ENCODE measurements around the gene PRICKLE1. TPM values are rescaled to one million over a fixed set of nuclear protein-coding genes. Genes with fewer than 3 reads are reported as not detected.

Gene PRICKLE1
- total RNA-seq, 4 donors from 2014 or later, result 0.19 to 8.0 (median 2.7) TPM

DNA sequence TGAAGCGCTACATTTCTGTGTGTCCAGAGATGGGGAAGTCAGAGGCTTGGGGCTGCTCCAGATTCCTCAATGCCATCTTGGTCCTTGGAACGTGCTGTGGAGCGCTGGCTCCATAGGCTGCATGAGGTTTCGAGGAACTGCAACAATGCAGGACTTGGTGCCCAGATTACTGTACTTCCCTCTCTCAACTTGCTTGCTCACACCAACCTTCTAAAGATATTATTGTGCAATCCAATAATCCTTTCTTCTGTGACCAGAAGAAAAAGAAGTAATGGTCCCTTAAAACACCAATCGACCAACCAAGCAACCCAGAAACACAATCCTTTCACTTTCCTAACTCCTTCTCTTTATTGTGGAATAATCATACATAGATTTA, 3.7 kb downstream of the PRICKLE1 start:
- no peak overlapping the region for H3K27ac ChIP-seq
- no peak overlapping the region for H3K4me3 ChIP-seq
- TF ChIP-seq, protein P1, sequence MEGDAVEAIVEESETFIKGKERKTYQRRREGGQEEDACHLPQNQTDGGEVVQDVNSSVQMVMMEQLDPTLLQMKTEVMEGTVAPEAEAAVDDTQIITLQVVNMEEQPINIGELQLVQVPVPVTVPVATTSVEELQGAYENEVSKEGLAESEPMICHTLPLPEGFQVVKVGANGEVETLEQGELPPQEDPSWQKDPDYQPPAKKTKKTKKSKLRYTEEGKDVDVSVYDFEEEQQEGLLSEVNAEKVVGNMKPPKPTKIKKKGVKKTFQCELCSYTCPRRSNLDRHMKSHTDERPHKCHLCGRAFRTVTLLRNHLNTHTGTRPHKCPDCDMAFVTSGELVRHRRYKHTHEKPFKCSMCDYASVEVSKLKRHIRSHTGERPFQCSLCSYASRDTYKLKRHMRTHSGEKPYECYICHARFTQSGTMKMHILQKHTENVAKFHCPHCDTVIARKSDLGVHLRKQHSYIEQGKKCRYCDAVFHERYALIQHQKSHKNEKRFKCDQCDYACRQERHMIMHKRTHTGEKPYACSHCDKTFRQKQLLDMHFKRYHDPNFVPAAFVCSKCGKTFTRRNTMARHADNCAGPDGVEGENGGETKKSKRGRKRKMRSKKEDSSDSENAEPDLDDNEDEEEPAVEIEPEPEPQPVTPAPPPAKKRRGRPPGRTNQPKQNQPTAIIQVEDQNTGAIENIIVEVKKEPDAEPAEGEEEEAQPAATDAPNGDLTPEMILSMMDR (IDR thresholded peaks at IDR 0.05), result no peak
- TF ChIP-seq POLR2A (IDR thresholded peaks at IDR 0.05), result no peak
- H3K27me3 ChIP-seq, result peaks cover 0 to 27% (median 3%) of the 10 kb centered on the region in 4 donors
- H3K36me3 ChIP-seq, result no peaks in the 10 kb centered on the region
- DNase-seq, result no peak
- H3K9me3 ChIP-seq, result no peaks in the 10 kb centered on the region
- peaks cover 10 to 56% (median 22%) of the 10 kb centered on the region in 3 donors for H3K4me1 ChIP-seq
- 57 to 64% methylated on average over 5 of the region's 5 CpGs for WGBS, 2 donors
- intact Hi-C loops (cut with DNase I), result no loop called here

DNA sequence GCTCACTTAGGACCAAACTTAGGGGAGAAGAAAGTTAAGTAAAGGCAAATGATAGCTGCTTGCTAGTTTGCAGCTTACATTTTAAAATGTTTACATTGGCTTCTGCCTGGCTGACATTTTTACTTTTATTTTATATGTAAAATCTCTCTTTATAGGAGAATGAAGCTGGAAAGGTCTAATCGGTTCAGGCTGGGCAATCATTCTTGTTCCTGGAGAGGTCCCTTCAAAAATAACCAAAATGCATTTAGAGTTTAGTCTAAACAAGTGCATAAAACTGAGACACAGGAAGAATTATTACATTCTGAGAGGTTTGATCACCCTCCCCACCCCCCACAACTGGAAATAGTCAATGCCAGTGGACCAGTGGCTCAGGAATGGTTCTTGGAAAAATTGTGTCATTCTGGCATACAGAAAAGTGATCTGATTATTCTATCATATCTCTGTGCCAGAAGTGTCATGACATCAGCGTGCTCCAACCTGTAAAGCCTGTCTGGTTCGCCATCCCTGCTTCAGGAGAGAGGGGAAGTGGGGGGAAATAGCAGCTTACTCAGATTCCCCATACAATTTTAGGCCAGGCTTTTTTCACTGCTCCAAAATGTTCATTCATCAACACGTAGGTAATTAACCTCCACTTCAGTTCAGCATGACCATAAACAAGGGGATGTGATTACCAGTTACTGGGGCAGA, 4.2 kb downstream of the PRICKLE1 start:
- H3K27ac ChIP-seq, result no peak overlapping the region
- intact Hi-C loops (cut with DNase I), result no loop called here

DNA sequence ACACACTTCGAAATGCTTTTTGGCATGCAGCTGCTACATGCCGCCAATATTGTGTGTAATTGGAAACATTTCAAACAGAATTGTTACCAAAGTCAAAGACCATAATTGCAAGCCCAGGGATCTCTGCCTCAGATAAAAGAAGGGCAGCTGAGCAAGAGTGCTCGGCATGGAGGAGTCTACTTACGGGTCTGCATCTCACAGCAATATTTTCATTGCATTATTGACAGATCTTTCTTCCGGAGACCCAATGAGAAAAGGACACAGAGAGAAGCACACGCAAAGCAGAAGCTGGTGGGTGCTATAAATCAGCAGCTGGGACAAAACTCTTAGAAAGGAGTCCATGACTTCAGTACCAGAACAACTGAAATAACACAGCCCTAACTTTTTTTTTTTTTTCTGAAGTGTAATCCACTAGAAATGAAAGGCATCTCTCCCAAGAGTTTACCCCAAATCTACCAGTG, 4.9 kb downstream of the PRICKLE1 start:
- H3K27ac ChIP-seq, result no peak overlapping the region

More for the DNA sequence above, 4.2 kb downstream of the PRICKLE1 start:
- TF ChIP-seq, protein P1 (IDR thresholded peaks at IDR 0.05), result no peak
- no peak for TF ChIP-seq POLR2A (IDR thresholded peaks at IDR 0.05)
- Histone ChIP-seq H3K36me3 (no peaks in the 10 kb centered on the region), H3K4me3 (no peak overlapping the region), H3K4me1 (peaks cover 10 to 50% (median 17%) of the 10 kb centered on the region in 3 donors), H3K27me3 (peaks cover 0 to 21% (median 3%) of the 10 kb centered on the region in 4 donors), H3K9me3 (no peaks in the 10 kb centered on the region)
- DNase-seq, result no peak
- WGBS, 2 donors, result 34 to 41% methylated on average over 4 of the region's 4 CpGs

DNA sequence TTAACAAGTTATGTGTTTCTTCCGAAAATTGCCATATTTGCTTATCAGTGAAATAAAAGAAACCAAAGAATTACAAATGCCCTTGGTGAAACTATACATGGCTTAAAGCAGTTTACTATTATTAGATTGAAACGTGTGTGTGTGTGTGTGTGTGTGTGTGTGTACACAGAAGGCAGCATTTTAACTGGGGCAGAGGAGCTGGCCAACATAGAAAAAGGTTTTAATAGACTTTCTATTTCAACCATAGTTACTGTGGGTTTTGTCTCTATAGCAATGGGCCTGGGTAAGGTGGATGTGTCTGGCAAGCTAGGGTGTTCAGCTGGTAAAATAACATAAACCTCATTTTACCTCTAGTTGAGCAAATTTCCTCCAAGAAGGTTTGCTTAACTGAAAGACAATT, 6.5 kb downstream of the PRICKLE1 start:
- TF ChIP-seq, protein P1 (IDR thresholded peaks at IDR 0.05), result no peak
- TF ChIP-seq POLR2A (IDR thresholded peaks at IDR 0.05), result no peak
- no peak for DNase-seq
- Histone ChIP-seq H3K36me3 (no peaks in the 10 kb centered on the region), H3K27me3 (no peaks in the 10 kb centered on the region), H3K4me1 (peaks cover 0 to 30% (median 9%) of the 10 kb centered on the region in 3 donors), H3K4me3 (no peak overlapping the region), H3K9me3 (no peaks in the 10 kb centered on the region), H3K27ac (no peak overlapping the region)
- WGBS, 2 donors, result 61 to 68% methylated on average over 2 of the region's 2 CpGs
- intact Hi-C loops (cut with DNase I), result no loop called here

More for the DNA sequence above, 4.9 kb downstream of the PRICKLE1 start:
- intact Hi-C loops (cut with DNase I), result no loop called here
- H3K9me3 ChIP-seq, result no peaks in the 10 kb centered on the region
- H3K4me3 ChIP-seq, result no peak overlapping the region
- H3K36me3 ChIP-seq, result no peaks in the 10 kb centered on the region
- peaks cover 10 to 45% (median 17%) of the 10 kb centered on the region in 3 donors for H3K4me1 ChIP-seq
- 26 to 35% methylated on average over 6 of the region's 6 CpGs for WGBS, 2 donors
- H3K27me3 ChIP-seq, result peaks cover 0 to 15% (median 3%) of the 10 kb centered on the region in 4 donors
- DNase-seq, result no peak
- no peak for TF ChIP-seq POLR2A (IDR thresholded peaks at IDR 0.05)

DNA sequence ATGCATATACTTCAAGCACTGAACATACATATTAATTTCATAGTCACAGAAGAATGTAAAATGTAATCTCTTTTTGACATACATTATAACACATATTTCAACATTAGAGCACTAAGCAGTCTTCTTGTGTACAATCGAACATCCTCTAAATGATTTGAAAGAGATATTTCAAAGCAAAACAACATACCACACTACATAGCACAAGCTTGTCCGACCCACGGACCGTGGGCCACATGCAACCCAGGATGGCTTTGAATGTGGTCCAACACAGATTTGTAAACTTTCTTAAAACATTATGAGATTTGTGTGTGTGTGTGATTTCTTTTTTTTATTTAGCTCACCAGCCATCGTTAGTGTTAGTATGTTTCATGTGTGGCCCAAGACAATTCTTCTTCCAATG, 7.0 kb downstream of the PRICKLE1 start:
- DNase-seq, result no peak
- Histone ChIP-seq H3K27ac (no peak overlapping the region), H3K9me3 (no peaks in the 10 kb centered on the region), H3K4me3 (no peak overlapping the region), H3K27me3 (no peaks in the 10 kb centered on the region), H3K36me3 (no peaks in the 10 kb centered on the region), H3K4me1 (peaks cover 0 to 25% (median 9%) of the 10 kb centered on the region in 3 donors)
- TF ChIP-seq, protein P1 (IDR thresholded peaks at IDR 0.05), result no peak
- no peak for TF ChIP-seq POLR2A (IDR thresholded peaks at IDR 0.05)
- intact Hi-C loops (cut with DNase I), result no loop called here
- 57 to 70% methylated on average over 5 of the region's 5 CpGs for WGBS, 2 donors
